A204.1 (cell line): ENCODE measurements around the gene RAB39A.
A peak's percentile ranks its signal among the peaks of the same experiment; 100 is the strongest.
"Not testable (repeated sequence)": the region's sequence is repeated elsewhere in the genome, so short reads cannot be mapped to it uniquely, and the experiment has no call there.

Source experiments
- FAIRE-seq: peaks from 2 replicates; lab custom pipeline; 2012; peaks lifted over from hg19 to GRCh38; lab: Jason Lieb, UNC

Gene RAB39A, protein sequence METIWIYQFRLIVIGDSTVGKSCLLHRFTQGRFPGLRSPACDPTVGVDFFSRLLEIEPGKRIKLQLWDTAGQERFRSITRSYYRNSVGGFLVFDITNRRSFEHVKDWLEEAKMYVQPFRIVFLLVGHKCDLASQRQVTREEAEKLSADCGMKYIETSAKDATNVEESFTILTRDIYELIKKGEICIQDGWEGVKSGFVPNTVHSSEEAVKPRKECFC

DNA sequence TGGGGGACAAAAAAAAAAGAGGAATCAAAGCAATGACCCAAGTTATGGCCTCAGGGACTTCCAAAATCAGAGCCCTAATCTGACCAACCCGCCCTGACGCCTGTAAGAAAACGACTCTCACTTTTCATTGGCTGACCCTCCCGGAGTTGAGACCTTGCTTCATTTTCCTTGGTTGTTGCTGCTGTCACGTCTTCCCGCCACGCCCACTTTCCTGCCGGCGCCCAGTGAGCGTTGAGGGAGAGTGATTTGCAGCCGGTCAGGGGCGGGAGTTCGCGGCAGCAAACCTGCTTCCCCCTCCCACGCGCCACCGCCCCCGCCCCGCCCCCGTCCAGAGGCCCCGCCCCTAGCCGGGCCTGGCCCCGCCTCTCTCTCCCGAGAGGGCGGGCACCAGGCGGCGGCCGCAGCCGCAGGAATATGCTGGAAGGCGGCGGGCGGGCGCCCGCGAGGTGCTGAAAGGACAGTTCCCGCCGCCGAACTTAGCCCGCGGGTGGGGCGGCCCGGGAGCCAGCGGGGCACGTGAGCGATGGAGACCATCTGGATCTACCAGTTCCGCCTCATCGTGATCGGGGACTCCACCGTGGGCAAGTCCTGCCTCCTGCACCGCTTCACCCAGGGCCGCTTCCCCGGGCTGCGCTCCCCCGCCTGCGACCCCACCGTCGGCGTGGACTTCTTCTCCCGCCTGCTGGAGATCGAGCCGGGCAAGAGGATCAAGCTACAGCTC, at the start of gene RAB39A:
RAB39A (plus strand) TSS at position 403 of the 721 bp plus-strand sequence; CDS start at position 524, 121 bp downstream.
- FAIRE-seq: peak; percentile 79

GRCh38 chr11:107881471-107881870, 46.8 kb upstream of the RAB39A start:
- FAIRE-seq: not testable (repeated sequence)

- no peak for FAIRE-seq
These were observed 46.0 kb upstream of the RAB39A start for GRCh38 chr11:107882095-107882820.

DNA sequence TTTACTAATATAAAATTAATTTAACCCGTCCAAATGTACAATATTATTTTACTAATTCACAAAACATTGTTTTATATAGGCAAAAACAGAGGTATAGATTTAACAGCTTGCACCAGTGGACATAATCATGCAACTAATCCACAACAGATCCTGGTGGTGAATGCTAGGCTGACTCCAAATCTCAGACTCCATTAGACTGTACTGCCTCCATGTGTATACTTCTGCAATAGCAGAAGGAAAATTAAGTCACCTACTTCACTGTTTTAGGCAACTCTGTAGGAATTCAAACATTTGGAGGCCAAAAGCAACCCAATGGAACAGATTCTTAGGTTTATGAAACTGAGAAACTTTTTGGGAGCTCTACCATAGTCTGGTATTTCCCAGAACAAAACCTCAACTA, 30.0 kb upstream of the RAB39A start:
- FAIRE-seq: peak; percentile 89

DNA sequence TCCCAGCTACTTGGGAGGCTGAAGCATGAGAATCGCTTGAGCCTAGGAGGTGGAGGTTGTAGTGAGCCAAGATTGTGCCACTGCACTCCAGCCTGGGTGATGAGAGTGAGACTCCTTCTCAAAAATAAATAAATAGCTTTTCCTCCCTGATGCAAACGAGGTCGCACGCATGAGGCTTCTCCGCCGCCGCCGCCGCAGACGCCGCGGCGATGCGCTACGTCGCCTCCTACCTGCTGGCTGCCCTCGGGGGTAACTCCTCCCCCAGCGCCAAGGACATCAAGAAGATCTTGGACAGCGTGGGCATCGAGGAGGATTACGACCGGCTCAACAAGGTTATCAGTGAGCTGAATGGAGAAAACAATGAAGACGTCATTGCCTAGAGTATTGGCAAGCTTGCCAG, 20.0 kb upstream of the RAB39A start:
- no peak for FAIRE-seq

GRCh38 chr11:107912415-107912814, 15.8 kb upstream of the RAB39A start:
- FAIRE-seq: not testable (repeated sequence)

- no peak for FAIRE-seq
These were observed 13.0 kb upstream of the RAB39A start for GRCh38 chr11:107915229-107915628.

DNA sequence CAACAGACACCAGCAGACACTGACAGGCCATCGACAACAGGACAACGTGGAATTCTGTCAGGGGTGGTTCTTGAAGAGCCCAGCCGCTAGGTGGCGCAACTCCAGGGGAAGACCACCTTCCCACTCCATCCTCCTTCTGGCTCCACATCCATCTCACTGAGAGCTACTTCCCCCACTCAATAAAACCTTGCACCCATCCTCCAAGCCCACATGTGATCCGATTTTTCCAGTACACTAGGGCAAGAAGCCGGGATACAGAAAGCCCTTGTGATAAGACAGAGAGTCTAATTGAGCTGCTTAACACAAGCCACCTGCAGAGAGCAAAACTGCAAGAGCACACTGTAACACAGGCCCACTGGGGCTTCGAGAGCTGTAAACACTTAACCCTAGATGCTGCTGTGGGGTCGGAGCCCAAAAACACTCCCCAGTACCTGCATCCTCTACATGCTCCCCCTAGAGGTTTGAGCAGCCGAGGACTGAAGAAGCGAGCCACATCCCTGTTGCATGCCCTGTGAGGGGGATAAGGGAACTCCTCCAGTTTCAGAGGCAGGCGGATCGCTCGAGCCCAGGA, 11.5 kb upstream of the RAB39A start:
- no peak for FAIRE-seq

GRCh38 chr11:107921997-107922396, 6.3 kb upstream of the RAB39A start:
- no peak for FAIRE-seq

- not testable (repeated sequence) for FAIRE-seq
These were observed 4.7 kb upstream of the RAB39A start for GRCh38 chr11:107923519-107923918.

DNA sequence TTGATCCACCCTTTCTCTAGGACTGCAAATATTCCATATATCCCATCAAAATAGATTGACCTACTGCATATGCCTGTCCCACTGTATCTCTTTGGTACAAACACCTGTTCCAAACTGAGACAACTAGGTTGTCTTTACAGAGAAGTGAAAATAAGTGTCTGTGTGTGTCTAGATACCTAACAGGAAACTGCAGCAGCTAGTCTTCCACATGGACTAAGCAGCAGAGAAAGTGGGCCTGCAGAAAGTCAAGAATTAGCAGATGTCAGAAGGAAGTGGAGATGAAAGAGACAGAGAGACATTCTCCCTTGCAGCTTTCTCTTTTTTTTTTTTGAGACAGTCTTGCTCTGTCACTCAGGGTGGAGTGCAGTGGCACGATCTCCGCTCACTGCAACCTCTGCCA, 3.9 kb upstream of the RAB39A start:
- FAIRE-seq: no peak

DNA sequence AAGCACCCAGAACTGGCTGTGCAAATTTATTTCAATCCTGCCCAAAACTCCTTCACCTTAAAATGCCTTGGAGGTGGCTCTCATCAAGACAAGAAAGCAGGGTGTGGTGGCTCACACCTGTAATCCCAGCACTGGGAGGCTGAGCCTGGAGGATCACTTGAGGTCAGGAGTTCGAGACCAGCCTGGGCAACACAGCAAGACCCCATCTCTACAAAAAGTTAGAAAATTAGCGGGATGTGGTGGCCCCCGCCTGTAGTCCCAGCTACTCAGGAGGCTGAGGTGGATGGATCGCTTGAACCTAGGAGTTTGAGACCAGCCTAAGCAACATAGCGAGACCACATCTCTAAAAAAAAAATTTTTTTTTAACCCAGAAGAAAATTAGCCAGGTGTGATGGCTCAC, 689 bp upstream of the RAB39A start:
- no peak for FAIRE-seq

DNA sequence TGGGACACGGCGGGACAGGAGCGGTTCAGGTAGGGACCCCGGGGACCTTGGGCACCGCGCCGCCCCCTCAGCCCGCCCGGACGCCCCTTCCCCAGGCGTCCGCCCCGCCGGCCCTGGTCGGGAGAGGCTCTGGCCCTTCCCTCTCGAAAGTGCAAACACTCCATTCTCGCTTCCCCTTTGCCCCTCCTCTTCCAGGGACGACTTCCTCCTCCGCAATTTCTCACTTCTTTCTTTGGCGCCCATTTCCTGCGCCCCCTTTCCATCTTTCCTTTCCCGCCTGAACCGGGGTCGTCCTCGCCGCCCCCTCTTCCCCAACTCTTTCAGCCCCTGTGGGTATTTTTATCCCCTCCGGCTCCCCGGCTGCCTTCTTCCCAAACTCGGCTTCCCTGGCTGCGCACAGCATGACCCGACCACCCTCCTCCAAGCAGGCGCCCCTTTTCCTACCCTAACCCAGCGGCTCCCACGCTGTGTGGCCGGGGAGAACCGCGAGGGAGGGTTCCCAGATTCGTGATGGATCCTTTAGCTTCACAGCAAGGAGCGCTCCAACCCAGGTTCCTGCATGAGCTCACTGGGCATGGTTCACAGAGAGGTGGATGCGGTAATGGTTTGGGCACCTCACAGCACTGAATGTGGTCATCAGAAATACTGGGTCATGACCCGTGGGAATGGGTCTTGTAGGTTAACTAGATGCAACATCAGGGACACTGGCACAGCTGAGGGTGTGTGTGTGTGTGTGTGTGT, 689 bp downstream of the RAB39A start:
- FAIRE-seq: no peak

DNA sequence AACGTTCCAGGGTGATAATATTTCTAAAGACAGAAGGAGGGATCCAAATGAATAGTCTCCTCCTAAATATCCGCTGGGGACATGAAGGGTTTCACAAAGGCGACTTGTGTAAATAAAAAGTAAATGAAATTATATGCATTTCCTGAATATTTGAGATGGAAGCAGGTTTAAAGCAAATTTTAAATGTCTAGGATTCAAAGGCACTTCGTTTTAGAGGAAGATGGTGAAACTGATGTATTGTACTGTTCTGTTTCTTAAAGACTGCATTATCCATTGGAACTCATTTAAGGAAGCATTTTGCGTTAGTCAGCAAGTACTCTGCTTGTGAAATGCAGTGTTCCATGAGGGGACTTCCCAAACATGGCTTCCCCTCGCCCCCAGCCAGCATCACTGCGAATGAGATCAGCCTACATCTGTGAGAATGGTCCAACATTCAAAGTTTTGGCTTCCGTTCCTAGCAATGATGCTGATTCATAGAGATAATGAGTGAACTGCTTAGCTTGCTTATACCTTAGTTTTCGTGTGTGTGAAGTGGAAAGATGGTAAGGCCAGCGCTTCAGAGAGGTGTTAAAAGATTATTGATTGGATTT, 1.5 kb downstream of the RAB39A start:
- FAIRE-seq: no peak

GRCh38 chr11:107931206-107931605, 3.0 kb downstream of the RAB39A start:
- no peak for FAIRE-seq

DNA sequence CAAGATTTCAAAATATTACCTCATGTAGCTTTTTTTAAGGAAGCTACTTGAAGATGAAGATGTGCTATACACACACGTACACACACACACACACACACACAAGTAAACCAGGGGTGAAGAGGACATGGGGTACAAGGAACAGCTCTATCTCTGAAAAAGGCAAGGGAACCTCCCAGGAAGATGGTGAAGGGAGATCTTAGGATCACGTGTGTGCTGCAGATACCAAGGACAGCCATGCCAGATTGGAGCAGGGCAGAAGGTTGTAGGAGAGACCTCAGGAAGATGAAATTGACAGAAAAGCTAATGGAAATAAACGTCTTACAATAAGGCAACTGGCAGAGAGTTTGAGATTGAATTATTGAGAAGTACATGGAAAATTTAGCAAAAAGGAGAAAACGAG, 19.7 kb downstream of the RAB39A start:
- no peak for FAIRE-seq

- FAIRE-seq: not testable (repeated sequence)
These were observed 20.1 kb downstream of the RAB39A start for GRCh38 chr11:107948328-107948727.

DNA sequence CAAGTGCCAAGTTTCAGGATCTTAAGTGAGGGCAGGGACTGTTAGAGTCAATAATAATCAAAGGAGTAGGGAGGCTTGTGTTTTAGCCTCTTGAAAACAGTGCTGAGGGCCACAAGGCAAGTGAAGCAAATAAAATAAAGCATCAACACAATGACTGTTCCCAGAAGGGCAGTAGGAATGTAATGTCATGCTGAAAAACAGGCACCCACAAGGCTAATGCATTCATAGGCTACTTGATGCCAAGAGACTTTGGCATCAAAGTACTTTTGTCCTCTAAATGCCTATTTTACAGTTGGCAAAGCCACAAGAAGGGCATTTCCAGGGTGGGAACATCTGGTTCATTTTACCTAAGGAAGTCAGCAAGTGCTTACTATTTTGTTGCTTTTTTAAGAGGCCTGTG, 22.9 kb downstream of the RAB39A start:
- no peak for FAIRE-seq

GRCh38 chr11:107953446-107953845, 25.2 kb downstream of the RAB39A start:
- no peak for FAIRE-seq

GRCh38 chr11:107956543-107956942, 28.3 kb downstream of the RAB39A start:
- no peak for FAIRE-seq

DNA sequence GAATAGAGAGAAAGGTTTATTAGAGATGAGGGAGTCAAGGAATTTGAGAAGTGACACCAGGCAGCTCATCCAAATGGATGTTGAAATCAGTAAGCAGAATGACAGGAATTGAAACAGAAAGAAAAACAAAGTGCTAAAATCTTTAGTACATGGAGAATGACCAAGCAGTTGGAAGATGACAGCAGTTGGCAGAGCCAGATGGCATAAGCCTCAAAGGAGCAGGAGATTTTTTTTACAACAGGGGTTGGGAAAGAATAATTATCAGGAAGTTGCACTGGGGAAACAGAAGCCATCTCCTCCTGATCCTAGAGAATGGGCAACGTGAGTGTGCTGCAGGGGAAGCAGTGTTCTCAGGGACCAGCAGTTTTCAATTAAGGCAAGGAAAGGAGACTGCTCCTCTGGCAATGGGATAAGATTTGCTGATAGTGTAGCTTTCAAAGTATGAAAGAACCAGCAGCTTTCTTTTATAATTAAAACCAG, 28.9 kb downstream of the RAB39A start:
- no peak for FAIRE-seq

- no peak for FAIRE-seq
These were observed 33.2 kb downstream of the RAB39A start for GRCh38 chr11:107961480-107961879.
